MM.1S (cell line): ENCODE data around the gene TAF11.

Experiments used
- DNase-seq: peaks from one replicate; pipeline ENCODE4 v3.0.0-alpha.2; 2015
- H2AFZ ChIP-seq: fragments of 300-600 bp; sonication (generic); 2 replicates; pipeline ENCODE4 v1.6.0; 2016; ENCODE audit warnings: antibody characterized with exemption, low read length
- H3F3A ChIP-seq: fragments of 300-600 bp; sonication (generic); 2 replicates; pipeline ENCODE4 v1.6.1; 2016; ENCODE audit warnings: mild to moderate bottlenecking, antibody characterized with exemption, low read length, moderate library complexity, mixed read lengths; ENCODE audit not compliant: insufficient read depth
- H3K27ac ChIP-seq: fragments of 300-600 bp; sonication (generic); 2 replicates; pipeline ENCODE4 v1.5.1; 2016; ENCODE audit warnings: mild to moderate bottlenecking, low read length
- H3K27me3 ChIP-seq: fragments of 300-600 bp; sonication (generic); replicated peaks from 2 replicates; pipeline ENCODE4 v1.6.0; 2016; ENCODE audit warnings: low read length; ENCODE audit not compliant: insufficient read depth
- H3K36me3 ChIP-seq: fragments of 300-600 bp; sonication (generic); replicated peaks from 2 replicates; pipeline ENCODE4 v1.6.1; 2016; ENCODE audit warnings: mild to moderate bottlenecking, low read length, mixed read lengths; ENCODE audit not compliant: insufficient read depth
- H3K4me1 ChIP-seq: fragments of 300-600 bp; sonication (generic); 2 replicates; pipeline ENCODE4 v1.6.1; 2016; ENCODE audit warnings: low read length, mixed read lengths
- H3K4me2 ChIP-seq: fragments of 300-600 bp; sonication (generic); 2 replicates; pipeline ENCODE4 v1.6.0; 2016; ENCODE audit warnings: low read depth, low read length
- H3K4me3 ChIP-seq: fragments of 300-600 bp; sonication (generic); 2 replicates; pipeline ENCODE4 v1.5.1; 2016; ENCODE audit warnings: low read length, mixed read lengths
- H3K79me2 ChIP-seq: fragments of 300-600 bp; sonication (generic); 2 replicates; pipeline ENCODE4 v1.6.1; 2016; ENCODE audit warnings: mixed run types, low read length, mixed read lengths
- H3K9ac ChIP-seq: fragments of 300-600 bp; sonication (generic); 2 replicates; pipeline ENCODE4 v1.6.1; 2016; ENCODE audit warnings: low read length, mixed read lengths
- H3K9me2 ChIP-seq: fragments of 300-600 bp; sonication (generic); replicated peaks from 2 replicates; pipeline ENCODE4 v1.6.1; 2016; ENCODE audit warnings: mild to moderate bottlenecking, low read length, mixed read lengths; ENCODE audit not compliant: insufficient read depth
- H3K9me3 ChIP-seq: fragments of 300-600 bp; sonication (generic); replicated peaks from 2 replicates; pipeline ENCODE4 v1.6.1; 2016; ENCODE audit warnings: mild to moderate bottlenecking, low read length, mixed read lengths; ENCODE audit not compliant: insufficient read depth
- H4K20me1 ChIP-seq: fragments of 300-600 bp; sonication (generic); 2 replicates; pipeline ENCODE4 v1.6.1; 2016; ENCODE audit warnings: mild to moderate bottlenecking, low read length, moderate library complexity, mixed read lengths; ENCODE audit not compliant: insufficient read depth
- CTCF ChIP-seq: fragments of 300-600 bp; sonication (generic); IDR thresholded peaks from 2 replicates; pipeline ENCODE4 v1.5.1; 2016; ENCODE audit warnings: antibody characterized with exemption, low read length, mixed read lengths
- EZH2 ChIP-seq: fragments of 300-600 bp; sonication (generic); optimal IDR thresholded peaks from 2 replicates; pipeline ENCODE3; 2017; ENCODE audit warnings: low read depth, mild to moderate bottlenecking, antibody characterized with exemption, low read length, mixed read lengths
- EZH2phosphoT487 ChIP-seq: fragments of 300-600 bp; sonication (generic); IDR thresholded peaks from 2 replicates; pipeline ENCODE4 v1.6.1; 2018; ENCODE audit warnings: antibody characterized with exemption, low read length

Gene TAF11

GRCh38 chr6:34860776-34861175 lies 27.1 kb downstream of the TAF11 start:
- H3K36me3 ChIP-seq, result peaks cover 10% of the 10 kb centered on the region; the same call in 1 of the 2 replicates
- H3K27ac ChIP-seq, result no peak overlapping the region
- TF ChIP-seq EZH2phosphoT487, result no peak
- TF ChIP-seq EZH2, result no peak
- TF ChIP-seq CTCF, result no peak
- H3K27me3 ChIP-seq, result no peaks in the 10 kb centered on the region
- no peaks in the 10 kb centered on the region for H3F3A ChIP-seq
- no peak overlapping the region for H3K4me3 ChIP-seq
- H3K4me1 ChIP-seq, result no peaks in the 10 kb centered on the region
- no peaks in the 10 kb centered on the region for H3K9me3 ChIP-seq
- H3K4me2 ChIP-seq, result no peak overlapping the region
- H3K79me2 ChIP-seq, result no peaks in the 10 kb centered on the region
- no peak overlapping the region for H3K9ac ChIP-seq
- H3K9me2 ChIP-seq, result no peaks in the 10 kb centered on the region
- DNase-seq, result no peak
- H4K20me1 ChIP-seq, result no peaks in the 10 kb centered on the region
- no peak overlapping the region for H2AFZ ChIP-seq

- no peaks in the 10 kb centered on the region for H3K9me2 ChIP-seq
- H3K9ac ChIP-seq, result no peak overlapping the region
- H3K4me3 ChIP-seq, result no peak overlapping the region
- peaks cover 10% of the 10 kb centered on the region; the same call in 1 of the 2 replicates for H3K36me3 ChIP-seq
- H3K4me2 ChIP-seq, result no peak overlapping the region
- DNase-seq, result no peak
- TF ChIP-seq CTCF (no peak), EZH2 (no peak), EZH2phosphoT487 (no peak)
- no peaks in the 10 kb centered on the region for H3K79me2 ChIP-seq
- no peaks in the 10 kb centered on the region for H3K4me1 ChIP-seq
- no peaks in the 10 kb centered on the region for H3K27me3 ChIP-seq
- no peak overlapping the region for H3K27ac ChIP-seq
- H3K9me3 ChIP-seq, result no peaks in the 10 kb centered on the region
- H4K20me1 ChIP-seq, result no peaks in the 10 kb centered on the region
- no peak overlapping the region for H2AFZ ChIP-seq
- no peaks in the 10 kb centered on the region for H3F3A ChIP-seq
Measured at GRCh38 chr6:34859951-34860350, 27.9 kb downstream of the TAF11 start.

- Histone ChIP-seq H3K79me2 (no peaks in the 10 kb centered on the region), H3F3A (no peaks in the 10 kb centered on the region), H3K4me1 (no peaks in the 10 kb centered on the region), H3K4me3 (no peak overlapping the region), H3K36me3 (peaks cover 10% of the 10 kb centered on the region; the same call in 1 of the 2 replicates), H3K4me2 (no peak overlapping the region), H3K27ac (no peak overlapping the region), H3K9ac (no peak overlapping the region), H4K20me1 (no peaks in the 10 kb centered on the region), H3K9me3 (no peaks in the 10 kb centered on the region), H2AFZ (no peak overlapping the region), H3K27me3 (no peaks in the 10 kb centered on the region), H3K9me2 (no peaks in the 10 kb centered on the region)
- TF ChIP-seq EZH2, result no peak
- no peak for TF ChIP-seq CTCF
- TF ChIP-seq EZH2phosphoT487, result no peak
- DNase-seq, result no peak
Measured at GRCh38 chr6:34858681-34859080, 29.2 kb downstream of the TAF11 start.
